Measurements from ENCODE around the gene BMP2K. TPM values are rescaled to one million over a fixed set of nuclear protein-coding genes. Genes with fewer than 3 reads are reported as not detected.

The BMP2K gene
- total RNA-seq, 3 donors from 2014 or later (not counting 1 experiment from before 2014, with no cell fraction given), result 10.1 to 13.5 (median 11.7) TPM

- intact Hi-C loops (cut with micrococcal nuclease), result no loop called here
Measured at GRCh38 chr4:78781139-78781538, 5.0 kb downstream of the BMP2K start.

GRCh38 chr4:78781924-78782323 lies 5.8 kb downstream of the BMP2K start:
- Mint-ChIP-seq H3K4me3 (no peak overlapping the region), H3K4me1 (peaks cover 8 to 14% of the 10 kb centered on the region in 2 donors), H3K27ac (no peak overlapping the region), H3K9me3 (no peaks in the 10 kb centered on the region), H3K36me3 (no peaks in the 10 kb centered on the region), H3K27me3 (ENCODE audit: low read depth in 2 of 2) (no peaks in the 10 kb centered on the region)
- no peak for TF ChIP-seq CTCF (IDR thresholded peaks at IDR 0.05)
- H3K9me3 ChIP-seq (ENCODE audit: control insufficient read depth, insufficient read depth, low read length), result no peaks in the 10 kb centered on the region
- H3K36me3 ChIP-seq (ENCODE audit: control insufficient read depth, insufficient read depth, low read length), result no peaks in the 10 kb centered on the region
- ATAC-seq (no peak), DNase-seq (no peak)
- WGBS (ENCODE audit: insufficient coverage), result 92% methylated on average over 3 of the region's 3 CpGs
- H3K4me1 ChIP-seq (ENCODE audit: control insufficient read depth, insufficient read depth, low read length), result peaks cover 3% of the 10 kb centered on the region
- no peak overlapping the region for H3K4me3 ChIP-seq (ENCODE audit: low read length)
- H3K27me3 ChIP-seq (ENCODE audit: control insufficient read depth, insufficient read depth, low read length), result no peaks in the 10 kb centered on the region
- no peak overlapping the region for H3K27ac ChIP-seq (ENCODE audit: low read length)
- intact Hi-C loops (cut with micrococcal nuclease), result no loop called here

More at GRCh38 chr4:78781139-78781538, 5.0 kb downstream of the BMP2K start:
- 42% methylated on average over 1 of the region's 1 CpG for WGBS (ENCODE audit: insufficient coverage)
- no peak overlapping the region for H3K27ac Mint-ChIP-seq
- Histone ChIP-seq H3K27me3 (ENCODE audit: control insufficient read depth, insufficient read depth, low read length) (no peaks in the 10 kb centered on the region), H3K36me3 (ENCODE audit: control insufficient read depth, insufficient read depth, low read length) (no peaks in the 10 kb centered on the region), H3K4me3 (ENCODE audit: low read length) (no peak overlapping the region), H3K9me3 (ENCODE audit: control insufficient read depth, insufficient read depth, low read length) (no peaks in the 10 kb centered on the region), H3K27ac (ENCODE audit: low read length) (no peak overlapping the region), H3K4me1 (ENCODE audit: control insufficient read depth, insufficient read depth, low read length) (peaks cover 7% of the 10 kb centered on the region)
- peaks cover 12 to 18% of the 10 kb centered on the region in 2 donors for H3K4me1 Mint-ChIP-seq
- TF ChIP-seq CTCF (IDR thresholded peaks at IDR 0.05), result no peak
- no peaks in the 10 kb centered on the region for H3K27me3 Mint-ChIP-seq (ENCODE audit: low read depth in 2 of 2)
- ATAC-seq (no peak), DNase-seq (no peak)
- H3K4me3 Mint-ChIP-seq, result no peak overlapping the region
- H3K9me3 Mint-ChIP-seq, result no peaks in the 10 kb centered on the region
- no peaks in the 10 kb centered on the region for H3K36me3 Mint-ChIP-seq

- Histone ChIP-seq H3K27ac (ENCODE audit: low read length) (no peak overlapping the region), H3K9me3 (ENCODE audit: control insufficient read depth, insufficient read depth, low read length) (no peaks in the 10 kb centered on the region), H3K36me3 (ENCODE audit: control insufficient read depth, insufficient read depth, low read length) (no peaks in the 10 kb centered on the region), H3K4me3 (ENCODE audit: low read length) (no peak overlapping the region), H3K27me3 (ENCODE audit: control insufficient read depth, insufficient read depth, low read length) (no peaks in the 10 kb centered on the region), H3K4me1 (ENCODE audit: control insufficient read depth, insufficient read depth, low read length) (no peaks in the 10 kb centered on the region)
- no peak for ATAC-seq
- no peak for DNase-seq
- no peak overlapping the region for H3K4me3 Mint-ChIP-seq
- H3K9me3 Mint-ChIP-seq, result no peaks in the 10 kb centered on the region
- intact Hi-C loops (cut with micrococcal nuclease), result no loop called here
- peaks cover 0 to 5% of the 10 kb centered on the region in 2 donors for H3K4me1 Mint-ChIP-seq
- no peak overlapping the region for H3K27ac Mint-ChIP-seq
- no peaks in the 10 kb centered on the region for H3K36me3 Mint-ChIP-seq
- TF ChIP-seq CTCF (IDR thresholded peaks at IDR 0.05), result no peak
- no peaks in the 10 kb centered on the region for H3K27me3 Mint-ChIP-seq (ENCODE audit: low read depth in 2 of 2)
- WGBS (ENCODE audit: insufficient coverage), result 67% methylated on average over 4 of the region's 4 CpGs
Measured at GRCh38 chr4:78784236-78784865, 8.2 kb downstream of the BMP2K start.

Data from natural killer cell (primary cell).